Heart left ventricle (tissue), 16 donors: ENCODE results near the gene DPM1. TPM values are rescaled to one million over a fixed set of nuclear protein-coding genes. Genes with fewer than 3 reads are reported as not detected.

Experiments
- ATAC-seq, 4 donors: fragments of 200-7000 bp; cut with Tn5 transposase; one replicate each; pipeline ENCODE4 v1.9.1; 2020 to 2022; ENCODE audit warnings: moderate library complexity in 4 of 4, mild to moderate bottlenecking in 3 of 4, moderate number of reproducible peaks in 1 of 4
- DNase-seq, 5 donors: peaks; one replicate each; pipeline ENCODE4 v3.0.0-alpha.2; 2020
- H3K27ac ChIP-seq, 12 donors: fragments of 200-600 bp; sonication (generic) in 4 of 12; one replicate each; pipeline versions ENCODE4 v1.5.0 to v1.8.0; 2016 to 2022; ENCODE audit warnings: mild to moderate bottlenecking in 2 of 12
- H3K27me3 ChIP-seq, 9 donors: fragments of 200-600 bp; sonication (generic) in 2 of 9; one replicate each; pipeline versions ENCODE4 v1.5.1 to v1.8.0; 2016 to 2022; ENCODE audit warnings: mild to moderate bottlenecking in 3 of 9
- H3K36me3 ChIP-seq, 9 donors: fragments of 200-600 bp; sonication (generic) in 2 of 9; one replicate each; pipeline versions ENCODE4 v1.5.0 to v1.8.0; 2018 to 2022; ENCODE audit warnings: mild to moderate bottlenecking in 2 of 9
- H3K4me1 ChIP-seq, 12 donors: fragments of 200-600 bp; sonication (generic) in 4 of 12; one replicate each; pipeline versions ENCODE4 v1.5.0 to v1.8.0; 2016 to 2022; ENCODE audit warnings: mild to moderate bottlenecking in 3 of 12
- H3K4me3 ChIP-seq, 12 donors: fragments of 200-600 bp; sonication (generic) in 4 of 12; one replicate each; pipeline versions ENCODE4 v1.5.0 to v1.8.0; 2017 to 2022; ENCODE audit warnings: mild to moderate bottlenecking in 9 of 12, moderate library complexity in 4 of 12
- H3K9me3 ChIP-seq, 12 donors: fragments of 200-600 bp; sonication (generic) in 4 of 12; one replicate each; pipeline versions ENCODE4 v1.5.0 to v1.8.0; 2016 to 2022; ENCODE audit warnings: mild to moderate bottlenecking in 1 of 12
- POLR2A ChIP-seq, 2 donors: fragments of 450-650 bp; IDR thresholded peaks; one replicate each; pipeline ENCODE4 v1.6.1; 2017; ENCODE audit warnings: antibody characterized with exemption in 2 of 2, mild to moderate bottlenecking in 2 of 2, moderate library complexity in 2 of 2
- WGBS, 4 donors: extraction: QIAGEN DNeasy Blood & Tissue Kit in 2 of 4; methylation state at CpG; one replicate each; pipeline versions ENCODE4 v1.1.5 to v1.1.7; 2013 to 2018; 5-methylcytosine and 5-hydroxymethylcytosine counted together
- intact Hi-C, 10 donors: fragments of 100-400 bp; cut with DNase I; formaldehyde crosslinking; loops; one replicate each; pipeline versions ENCODE4 v1.11.1 to v1.14.2; 2022
- polyA plus RNA-seq, 2 donors: library from polyadenylated mRNA; stranded (reverse); fragments of 200-250 nt; gene quantifications; one replicate each; pipeline ENCODE4 v1.2.3, GENCODE V29; 2013
- total RNA-seq, 9 donors: library from RNA; depleted of rRNA in 2 of 9; stranded (reverse); fragments of >200 nt in 2 of 9; fragmentation: NEBNext Ultra II Directional in 3 of 9; extraction: Animal tissue kit (Norgen Biotek cat#: 25700) in 3 of 9; gene quantifications; one replicate each; pipeline versions ENCODE4 v1.1.0 to v1.2.4, GENCODE V29; 2016 to 2023
- TF ChIP-seq, protein P1 (sequence below), 12 donors: fragments of 200-600 bp; sonication (generic) in 4 of 12; IDR thresholded peaks; one replicate each; pipeline versions ENCODE4 v1.5.0 to v1.8.0; 2018 to 2022; ENCODE audit warnings: antibody characterized with exemption in 12 of 12, mild to moderate bottlenecking in 5 of 12
- donor health status: ischemic (EF 13 %, LVEDD 7.1; RV severe dilation, severe dysfunction).
- donor health status: healthy with polysubstance abuse.
- donor health status: DM: no; HTN: yes; CAD: no.
- donor health status: DM: no; HTN: no; CAD: no.
- donor health status: ischemic (EF 25% LVEDD 6.9; RV normal size, moderate dysfunction).
- donor health status: ischemic (EF 25% LVEDD 5.7; RV mildly dilated, moderate dysfunction).
- donor health status: healthy.
- donor health status: DM: yes; HTN: yes; CAD: no.
- donor health status: ischemic (EF 35%, LVEDD 5.7; RV mildly dilated, moderate dysfunction).
- donor health status: nonischemic (EF 11% LVEDD 7.7; RV severe dilation, severe dysfunction).
- donor health status: DM: yes; HTN: yes; CAD: no.
- donor health status: PGD.
- donor health status: ischemic (EF 29% LVEDD 5.4; RV normal size, mild dysfunction).
- donor health status: nonischemic (EF 23%, LVEDD 6.1; RV moderate dilation, normal function).

The DPM1 gene
- total and polyA plus RNA-seq, 11 donors = 32.5 to 58.2 (median 49.5) TPM

DNA sequence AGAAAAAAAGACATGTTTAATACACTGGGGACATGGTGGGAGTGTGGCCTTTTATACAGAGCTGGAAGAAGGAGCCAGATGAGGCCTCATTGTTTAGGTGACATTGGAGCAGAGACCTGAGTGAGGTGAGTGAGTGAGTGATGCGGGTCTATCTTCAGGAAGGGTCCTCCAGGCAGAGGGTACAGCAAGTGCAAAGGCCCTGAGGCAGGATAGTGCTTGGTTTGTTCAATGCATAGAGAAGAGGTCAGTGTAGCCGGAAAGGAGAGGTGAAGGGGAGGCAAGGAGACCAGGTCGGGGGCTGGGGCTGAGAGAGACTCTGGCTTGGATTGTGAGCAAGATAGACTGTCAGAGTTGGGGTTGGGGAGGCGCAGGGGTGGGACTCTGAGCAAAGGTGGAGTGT, 41.0 kb upstream of the DPM1 start:
- peaks cover 0 to 35% (median 0%) of the 10 kb centered on the region in 9 donors for H3K27me3 ChIP-seq
- H3K9me3 ChIP-seq = no peaks in the 10 kb centered on the region
- no peak overlapping the region for H3K27ac ChIP-seq
- H3K4me3 ChIP-seq = no peak overlapping the region
- 86 to 94% (median 88%) methylated on average over 4 of the region's 4 CpGs for WGBS, 4 donors
- no peaks in the 10 kb centered on the region for H3K4me1 ChIP-seq
- intact Hi-C loops = no loop called here
- no peak for TF ChIP-seq POLR2A (IDR thresholded peaks at IDR 0.05)
- TF ChIP-seq, protein P1, sequence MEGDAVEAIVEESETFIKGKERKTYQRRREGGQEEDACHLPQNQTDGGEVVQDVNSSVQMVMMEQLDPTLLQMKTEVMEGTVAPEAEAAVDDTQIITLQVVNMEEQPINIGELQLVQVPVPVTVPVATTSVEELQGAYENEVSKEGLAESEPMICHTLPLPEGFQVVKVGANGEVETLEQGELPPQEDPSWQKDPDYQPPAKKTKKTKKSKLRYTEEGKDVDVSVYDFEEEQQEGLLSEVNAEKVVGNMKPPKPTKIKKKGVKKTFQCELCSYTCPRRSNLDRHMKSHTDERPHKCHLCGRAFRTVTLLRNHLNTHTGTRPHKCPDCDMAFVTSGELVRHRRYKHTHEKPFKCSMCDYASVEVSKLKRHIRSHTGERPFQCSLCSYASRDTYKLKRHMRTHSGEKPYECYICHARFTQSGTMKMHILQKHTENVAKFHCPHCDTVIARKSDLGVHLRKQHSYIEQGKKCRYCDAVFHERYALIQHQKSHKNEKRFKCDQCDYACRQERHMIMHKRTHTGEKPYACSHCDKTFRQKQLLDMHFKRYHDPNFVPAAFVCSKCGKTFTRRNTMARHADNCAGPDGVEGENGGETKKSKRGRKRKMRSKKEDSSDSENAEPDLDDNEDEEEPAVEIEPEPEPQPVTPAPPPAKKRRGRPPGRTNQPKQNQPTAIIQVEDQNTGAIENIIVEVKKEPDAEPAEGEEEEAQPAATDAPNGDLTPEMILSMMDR (IDR thresholded peaks at IDR 0.05) = no peak
- ATAC-seq (no peak), DNase-seq (no peak)
- no peaks in the 10 kb centered on the region for H3K36me3 ChIP-seq

DNA sequence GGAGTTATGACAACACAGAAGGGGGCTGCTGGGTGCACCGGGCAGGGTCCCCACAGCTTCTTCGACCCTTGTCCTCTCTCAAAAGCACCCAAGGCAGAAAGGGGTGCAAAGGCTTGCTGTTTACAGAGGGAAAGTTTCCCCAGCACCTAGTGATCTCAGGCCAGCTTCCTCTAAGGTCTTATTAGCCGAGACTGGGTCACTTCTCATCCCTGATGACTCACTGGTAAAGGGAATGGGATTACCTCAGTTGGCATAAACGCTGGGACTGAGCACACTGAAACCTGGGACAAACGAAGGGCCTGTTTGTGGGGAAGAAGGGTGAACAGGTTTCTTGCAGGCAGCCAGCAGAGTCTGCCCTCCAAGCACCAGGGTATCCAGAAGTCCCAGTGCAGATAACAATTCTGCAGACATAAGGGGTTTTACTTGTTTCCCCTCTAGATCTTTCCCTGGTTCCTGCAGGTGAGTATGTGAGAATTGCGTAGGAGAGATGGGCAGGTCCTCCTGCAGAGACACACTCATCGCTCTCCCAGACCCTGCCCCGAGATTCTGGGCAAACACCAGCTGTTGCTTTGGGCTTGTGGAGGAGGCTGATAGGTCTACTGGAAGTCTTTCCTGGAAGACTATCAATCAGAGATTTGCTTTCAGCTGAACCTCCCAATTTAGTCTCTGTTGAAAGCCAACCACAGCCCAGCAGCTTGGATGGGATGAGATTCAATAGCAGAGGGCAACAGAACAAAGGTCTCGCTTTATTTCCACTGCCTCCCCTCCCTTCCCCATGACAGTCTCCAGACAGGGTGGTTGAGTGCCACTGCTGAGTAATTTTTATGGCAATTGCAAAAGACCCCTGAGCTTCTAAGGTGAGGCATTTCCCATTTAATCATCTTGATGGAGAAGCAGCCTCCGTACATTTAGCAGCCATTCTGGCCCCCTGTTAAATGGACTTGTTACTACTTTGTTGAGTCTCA, 38.9 kb upstream of the DPM1 start:
- WGBS, 4 donors = 38 to 56% (median 46%) methylated on average over 10 of the region's 10 CpGs
- Histone ChIP-seq H3K9me3 (no peaks in the 10 kb centered on the region), H3K36me3 (no peaks in the 10 kb centered on the region), H3K4me1 (no peaks in the 10 kb centered on the region), H3K27me3 (peaks cover 0 to 35% (median 0%) of the 10 kb centered on the region in 9 donors), H3K27ac (no peak overlapping the region), H3K4me3 (no peak overlapping the region)
- no peak for TF ChIP-seq POLR2A (IDR thresholded peaks at IDR 0.05)
- TF ChIP-seq, protein P1 (IDR thresholded peaks at IDR 0.05) = no peak
- DNase-seq (no peak), ATAC-seq (no peak)
- intact Hi-C loops = no loop called here

DNA sequence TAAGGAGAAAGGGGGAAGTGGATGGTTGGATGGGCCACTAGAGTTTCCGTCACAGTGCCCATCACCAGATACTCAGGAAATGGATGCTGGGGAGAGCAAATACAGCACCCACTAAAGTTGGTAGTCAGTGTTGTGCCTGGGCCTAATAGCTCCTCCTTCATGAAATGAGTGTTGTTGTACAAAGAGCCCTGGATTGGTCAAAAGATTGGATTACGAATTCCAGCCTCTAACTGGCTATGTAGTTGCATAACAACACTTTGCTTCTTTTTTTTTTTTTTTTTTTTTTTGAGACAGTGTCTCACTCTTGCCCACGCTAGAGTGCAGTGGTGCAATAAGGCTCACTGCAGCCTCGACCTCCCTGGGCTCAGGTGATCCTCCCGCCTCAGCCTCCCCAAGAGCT, 37.2 kb upstream of the DPM1 start:
- H3K4me3 ChIP-seq = no peak overlapping the region
- ATAC-seq = no peak
- H3K27me3 ChIP-seq = peaks cover 0 to 42% (median 5%) of the 10 kb centered on the region in 9 donors
- 82 to 89% (median 86%) methylated on average over 5 of the region's 5 CpGs for WGBS, 4 donors
- TF ChIP-seq POLR2A (IDR thresholded peaks at IDR 0.05) = no peak
- TF ChIP-seq, protein P1 (IDR thresholded peaks at IDR 0.05) = no peak
- intact Hi-C loops = no loop called here
- no peaks in the 10 kb centered on the region for H3K4me1 ChIP-seq
- no peak for DNase-seq
- no peaks in the 10 kb centered on the region for H3K36me3 ChIP-seq
- no peak overlapping the region for H3K27ac ChIP-seq
- no peaks in the 10 kb centered on the region for H3K9me3 ChIP-seq

DNA sequence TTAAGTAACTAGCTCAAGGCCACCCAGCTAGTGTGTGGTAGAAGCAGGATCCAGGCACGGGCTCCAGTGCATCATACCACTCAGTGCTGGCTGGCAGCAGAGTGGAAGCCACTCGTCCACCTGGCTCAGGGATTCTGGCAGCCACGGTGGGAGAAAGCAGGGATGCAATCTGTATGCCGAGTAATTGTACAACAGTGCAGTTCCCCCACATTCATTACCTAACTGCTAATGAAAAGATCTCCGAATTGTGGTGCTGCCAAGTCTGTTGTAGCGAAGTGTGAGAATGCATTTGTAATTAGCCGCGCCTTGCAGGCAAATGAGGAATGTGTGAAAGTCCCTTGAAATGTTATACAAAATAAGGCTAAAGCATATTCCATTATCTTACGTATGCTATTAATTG, 35.5 kb upstream of the DPM1 start:
- no peak for TF ChIP-seq POLR2A (IDR thresholded peaks at IDR 0.05)
- TF ChIP-seq, protein P1 (IDR thresholded peaks at IDR 0.05) = no peak
- Histone ChIP-seq H3K27me3 (peaks cover 0 to 31% (median 5%) of the 10 kb centered on the region in 9 donors), H3K27ac (no peak overlapping the region), H3K9me3 (no peaks in the 10 kb centered on the region), H3K4me1 (no peaks in the 10 kb centered on the region), H3K4me3 (no peak overlapping the region), H3K36me3 (no peaks in the 10 kb centered on the region)
- ATAC-seq (no peak), DNase-seq (no peak)
- 80 to 86% (median 84%) methylated on average over 8 to 9 of the region's 9 CpGs for WGBS, 4 donors
- intact Hi-C loops = loop anchor here in 1 of 10 donors (2.0 kb wide), 1 partner anchor 313 kb away; no protein-coding TSS in a partner anchor
